ENCODE data around the gene RNASEH1.

RNASEH1 gene

GRCh38 chr2:3598197-3598910 is 40.2 kb upstream of the RNASEH1 start:
- Mint-ChIP-seq H3K27me3 (peaks cover 3% of the 10 kb centered on the region), H3K9me3 (no peaks in the 10 kb centered on the region), H3K4me1 (no peaks in the 10 kb centered on the region), H3K27ac (no peak overlapping the region), H3K4me3 (no peak overlapping the region), H3K36me3 (no peaks in the 10 kb centered on the region)
- ATAC-seq (ENCODE audit: low read depth), result no peak
- no peak for DNase-seq (ENCODE audit: low spot score in 2 of 2)

GRCh38 chr2:3597567-3597966 is 39.4 kb upstream of the RNASEH1 start:
- no peaks in the 10 kb centered on the region for H3K9me3 Mint-ChIP-seq
- ATAC-seq (ENCODE audit: low read depth), result peak; percentile 22
- peaks cover 2% of the 10 kb centered on the region for H3K36me3 Mint-ChIP-seq
- H3K27me3 Mint-ChIP-seq, result peaks cover 3% of the 10 kb centered on the region
- DNase-seq (ENCODE audit: low spot score in 2 of 2), result no peak
- no peak overlapping the region for H3K4me3 Mint-ChIP-seq
- H3K4me1 Mint-ChIP-seq, result no peaks in the 10 kb centered on the region
- H3K27ac Mint-ChIP-seq, result no peak overlapping the region

GRCh38 chr2:3596901-3597417 is 38.8 kb upstream of the RNASEH1 start:
- DNase-seq (ENCODE audit: low spot score in 2 of 2) (no peak), ATAC-seq (ENCODE audit: low read depth) (no peak)
- no peak overlapping the region for H3K27ac Mint-ChIP-seq
- H3K27me3 Mint-ChIP-seq, result peaks cover 3% of the 10 kb centered on the region
- no peaks in the 10 kb centered on the region for H3K4me1 Mint-ChIP-seq
- peaks cover 6% of the 10 kb centered on the region for H3K36me3 Mint-ChIP-seq
- H3K9me3 Mint-ChIP-seq, result no peaks in the 10 kb centered on the region
- H3K4me3 Mint-ChIP-seq, result no peak overlapping the region

- DNase-seq (ENCODE audit: low spot score in 2 of 2), result no peak
- no peak overlapping the region for H3K27ac Mint-ChIP-seq
- H3K9me3 Mint-ChIP-seq, result no peaks in the 10 kb centered on the region
- peaks cover 3% of the 10 kb centered on the region for H3K27me3 Mint-ChIP-seq
- peak; percentile 82 for ATAC-seq (ENCODE audit: low read depth)
- no peak overlapping the region for H3K4me3 Mint-ChIP-seq
- no peaks in the 10 kb centered on the region for H3K4me1 Mint-ChIP-seq
- H3K36me3 Mint-ChIP-seq, result peaks cover 6% of the 10 kb centered on the region
Measured at GRCh38 chr2:3595985-3596384, 37.9 kb upstream of the RNASEH1 start.

GRCh38 chr2:3595404-3595803 is 37.3 kb upstream of the RNASEH1 start:
- Mint-ChIP-seq H3K4me1 (no peaks in the 10 kb centered on the region), H3K36me3 (peaks cover 6% of the 10 kb centered on the region), H3K4me3 (no peak overlapping the region), H3K9me3 (no peaks in the 10 kb centered on the region), H3K27me3 (peaks cover 3% of the 10 kb centered on the region), H3K27ac (no peak overlapping the region)
- DNase-seq (ENCODE audit: low spot score in 2 of 2) (no peak), ATAC-seq (ENCODE audit: low read depth) (no peak)

GRCh38 chr2:3594493-3595281 is 36.6 kb upstream of the RNASEH1 start, which contains the start of gene COLEC11:
COLEC11 (plus strand) TSS chr2:3595112; CDS start chr2:3604341, 9,229 bp downstream.
- peaks cover 6% of the 10 kb centered on the region for H3K36me3 Mint-ChIP-seq
- ATAC-seq (ENCODE audit: low read depth) (no peak), DNase-seq (ENCODE audit: low spot score in 2 of 2) (no peak)
- no peak within 1 kb of the TSS for H3K4me3 Mint-ChIP-seq
- H3K27ac Mint-ChIP-seq, result no peak within 1 kb of the TSS
- H3K9me3 Mint-ChIP-seq, result no peaks in the 10 kb centered on the region
- H3K27me3 Mint-ChIP-seq, result peaks cover 3% of the 10 kb centered on the region
- no peaks in the 10 kb centered on the region for H3K4me1 Mint-ChIP-seq

GRCh38 chr2:3589086-3589485 is 31.0 kb upstream of the RNASEH1 start:
- Mint-ChIP-seq H3K36me3 (peaks cover 10% of the 10 kb centered on the region), H3K4me3 (no peak overlapping the region), H3K27me3 (no peaks in the 10 kb centered on the region), H3K9me3 (no peaks in the 10 kb centered on the region), H3K27ac (no peak overlapping the region), H3K4me1 (no peaks in the 10 kb centered on the region)
- no peak for DNase-seq (ENCODE audit: low spot score in 2 of 2)
- ATAC-seq (ENCODE audit: low read depth), result no peak

GRCh38 chr2:3588084-3588483 is 30.0 kb upstream of the RNASEH1 start:
- Mint-ChIP-seq H3K27ac (no peak overlapping the region), H3K4me3 (no peak overlapping the region), H3K4me1 (no peaks in the 10 kb centered on the region), H3K9me3 (no peaks in the 10 kb centered on the region), H3K27me3 (no peaks in the 10 kb centered on the region), H3K36me3 (peaks cover 10% of the 10 kb centered on the region)
- DNase-seq (ENCODE audit: low spot score in 2 of 2) (no peak), ATAC-seq (ENCODE audit: low read depth) (no peak)

- H3K4me3 Mint-ChIP-seq, result no peak overlapping the region
- peaks cover 6% of the 10 kb centered on the region for H3K36me3 Mint-ChIP-seq
- no peaks in the 10 kb centered on the region for H3K9me3 Mint-ChIP-seq
- H3K4me1 Mint-ChIP-seq, result no peaks in the 10 kb centered on the region
- no peak for ATAC-seq (ENCODE audit: low read depth)
- H3K27me3 Mint-ChIP-seq, result no peaks in the 10 kb centered on the region
- DNase-seq (ENCODE audit: low spot score in 2 of 2), result no peak
- H3K27ac Mint-ChIP-seq, result no peak overlapping the region
Measured at GRCh38 chr2:3587432-3587831, 29.3 kb upstream of the RNASEH1 start.

- no peaks in the 10 kb centered on the region for H3K27me3 Mint-ChIP-seq
- no peaks in the 10 kb centered on the region for H3K4me1 Mint-ChIP-seq
- DNase-seq (ENCODE audit: low spot score in 2 of 2) (no peak), ATAC-seq (ENCODE audit: low read depth) (no peak)
- H3K36me3 Mint-ChIP-seq, result peaks cover 4% of the 10 kb centered on the region
- H3K27ac Mint-ChIP-seq, result no peak overlapping the region
- no peak overlapping the region for H3K4me3 Mint-ChIP-seq
- no peaks in the 10 kb centered on the region for H3K9me3 Mint-ChIP-seq
Measured at GRCh38 chr2:3587021-3587420, 28.9 kb upstream of the RNASEH1 start.

GRCh38 chr2:3586220-3586619 is 28.1 kb upstream of the RNASEH1 start:
- H3K4me1 Mint-ChIP-seq, result no peaks in the 10 kb centered on the region

GRCh38 chr2:3585261-3586109 is 27.4 kb upstream of the RNASEH1 start:
- no peak for ATAC-seq (ENCODE audit: low read depth)
- no peaks in the 10 kb centered on the region for H3K9me3 Mint-ChIP-seq
- H3K27me3 Mint-ChIP-seq, result no peaks in the 10 kb centered on the region
- no peak for DNase-seq (ENCODE audit: low spot score in 2 of 2)
- no peak overlapping the region for H3K4me3 Mint-ChIP-seq
- H3K4me1 Mint-ChIP-seq, result peaks cover under 1% of the 10 kb centered on the region
- no peak overlapping the region for H3K27ac Mint-ChIP-seq
- peaks cover 9% of the 10 kb centered on the region for H3K36me3 Mint-ChIP-seq

More at GRCh38 chr2:3586220-3586619, 28.1 kb upstream of the RNASEH1 start:
- Mint-ChIP-seq H3K9me3 (no peaks in the 10 kb centered on the region), H3K4me3 (no peak overlapping the region), H3K27me3 (no peaks in the 10 kb centered on the region), H3K36me3 (peaks cover 6% of the 10 kb centered on the region), H3K27ac (no peak overlapping the region)
- ATAC-seq (ENCODE audit: low read depth) (no peak), DNase-seq (ENCODE audit: low spot score in 2 of 2) (no peak)

GRCh38 chr2:3584608-3585260 is 26.6 kb upstream of the RNASEH1 start:
- Mint-ChIP-seq H3K27ac (no peak overlapping the region), H3K4me3 (no peak overlapping the region), H3K27me3 (no peaks in the 10 kb centered on the region), H3K4me1 (peaks cover 4% of the 10 kb centered on the region), H3K36me3 (peaks cover 12% of the 10 kb centered on the region), H3K9me3 (no peaks in the 10 kb centered on the region)
- no peak for DNase-seq (ENCODE audit: low spot score in 2 of 2)
- no peak for ATAC-seq (ENCODE audit: low read depth)
